HepG2 (cell line): ENCODE measurements around the gene TM6SF1. TPM values are rescaled to one million over a fixed set of nuclear protein-coding genes. Genes with fewer than 3 reads are reported as not detected.
A peak's percentile ranks its signal among the peaks of the same experiment; 100 is the strongest.

ENCODE experiments used
- ATAC-seq: fragments of 200-7000 bp; cut with Tn5 transposase; 3 replicates; pipeline ENCODE4 v1.9.1; 2020; ENCODE audit warnings: mild to moderate bottlenecking, moderate library complexity
- BruUV-seq: library from RNA; stranded (reverse); fragments of 400-500 nt; replicated peaks from 2 replicates; lab custom pipeline; 2021; lab: Mats Ljungman, UMichigan
- CTCF ChIA-PET: fragments of 300-600 bp; formaldehyde crosslinking; extraction: SDS; loops from one replicate; lab custom pipeline; 2021; ENCODE audit warnings: low total read pairs, inconsistent platforms, low intra/inter-chr PET ratio; lab: Yijun Ruan, JAX
- POLR2A ChIA-PET: fragments of 350-600 bp; sonication (Branson Sonifier 250); formaldehyde crosslinking; loops from one replicate; lab custom pipeline; 2020; ENCODE audit warnings: antibody characterized with exemption, inconsistent platforms; lab: Yijun Ruan, JAX
- DNase-seq: peaks from one replicate; pipeline ENCODE4 v3.0.0-alpha.2; 2015; ENCODE audit warnings: low spot score
- FAIRE-seq: peaks from 3 replicates; lab custom pipeline; 2011; peaks lifted over from hg19 to GRCh38; lab: Jason Lieb, UNC
- H2AFZ ChIP-seq: one replicate; pipeline ENCODE4 v1.6.1; 2011; ENCODE audit warnings: low read length, inconsistent platforms
- H3K27ac ChIP-seq: fragments of 300-600 bp; 3 replicates; pipeline ENCODE4 v1.8.0; 2011; ENCODE audit warnings: mixed run types, mild to moderate bottlenecking, mixed read lengths, low read length, inconsistent platforms; ENCODE audit not compliant: insufficient read depth; ENCODE audit errors: extremely low read length
- H3K27me3 ChIP-seq, 2 experiments: fragments of 200-600 bp in 1 of 2; 2 replicates in 1 of 2; 3 replicates in 1 of 2; pipeline versions ENCODE4 v1.6.0 to v1.8.0; 2011; ENCODE audit warnings: low read length in 2 of 2, mild to moderate bottlenecking in 2 of 2, moderate library complexity in 2 of 2, inconsistent platforms in 1 of 2; ENCODE audit not compliant: insufficient read depth in 2 of 2, control insufficient read depth in 1 of 2
- H3K36me3 ChIP-seq, 2 experiments: fragments of 200-600 bp in 1 of 2; replicated peaks in 1 of 2; 2 replicates in 1 of 2; 3 replicates in 1 of 2; pipeline versions ENCODE4 v1.5.1 to v1.8.0; 2011; ENCODE audit warnings: low read length in 2 of 2, inconsistent platforms in 1 of 2; ENCODE audit not compliant: insufficient read depth in 2 of 2, control insufficient read depth in 1 of 2
- H3K4me1 ChIP-seq: 2 replicates; pipeline ENCODE4 v1.5.1; 2012; ENCODE audit warnings: low read length, inconsistent platforms; ENCODE audit not compliant: insufficient read depth
- H3K4me2 ChIP-seq: 2 replicates; pipeline ENCODE4 v1.6.0; 2011; ENCODE audit warnings: low read depth, low read length, inconsistent platforms
- H3K4me3 ChIP-seq, 3 experiments: fragments of 200-600 bp in 1 of 3; sonication (generic), shearing (Covaris generic) in 1 of 3; replicated peaks in 1 of 3; 2 replicates each; pipeline ENCODE4 v1.5.1; 2011 to 2016; ENCODE audit warnings: low read length in 3 of 3, inconsistent platforms in 2 of 3, low read depth in 2 of 3, mild to moderate bottlenecking in 2 of 3, control low read depth in 1 of 3, mixed read lengths in 1 of 3; ENCODE audit not compliant: insufficient read depth in 1 of 3
- H3K79me2 ChIP-seq: one replicate; pipeline ENCODE4 v1.6.1; 2011; ENCODE audit warnings: low read length, inconsistent platforms; ENCODE audit not compliant: insufficient read depth
- H3K9ac ChIP-seq: 2 replicates; pipeline ENCODE4 v1.6.0; 2011; ENCODE audit warnings: mild to moderate bottlenecking, low read depth, low read length, inconsistent platforms; ENCODE audit not compliant: insufficient read depth
- H3K9me3 ChIP-seq: 2 replicates; pipeline ENCODE4 v1.5.1; 2012; ENCODE audit warnings: mild to moderate bottlenecking, low read length
- H4K20me1 ChIP-seq: 2 replicates; pipeline ENCODE4 v1.6.0; 2011; ENCODE audit warnings: inconsistent platforms, mild to moderate bottlenecking, low read length, moderate library complexity; ENCODE audit not compliant: insufficient read depth
- CC2D1A ChIP-seq: sonication (generic); formaldehyde crosslinking; IDR thresholded peaks from 2 replicates; pipeline ENCODE4 v1.8.1; 2023; ENCODE audit warnings: mild to moderate bottlenecking, missing genetic modification reagents
- GABPB1 ChIP-seq: IDR thresholded peaks from 2 replicates; pipeline ENCODE4 v1.6.1; 2016; ENCODE audit warnings: mild to moderate bottlenecking, missing genetic modification reagents, moderate library complexity, missing compliant biosample characterization
- RBFOX2 ChIP-seq: fragments of 200-400 bp; formaldehyde crosslinking; IDR thresholded peaks from 2 replicates; pipeline ENCODE4 v1.6.1; 2017; ENCODE audit warnings: low read depth, mild to moderate bottlenecking, low read length
- XRCC5 ChIP-seq: fragments of 200-400 bp; formaldehyde crosslinking; optimal IDR thresholded peaks from 2 replicates; pipeline ENCODE3; 2017; ENCODE audit warnings: mild to moderate bottlenecking, low read length
- WGBS: methylation state at CpG from one replicate; pipeline ENCODE4 v1.1.6; 2017; ENCODE audit warnings: low lambda C conversion rate; 5-methylcytosine and 5-hydroxymethylcytosine counted together
- in situ Hi-C: cut with HindIII; loops from 2 replicates; pipeline ENCODE4 v1.10.0; 2017; ENCODE audit warnings: low pct_unique_long_range_greater_than_20kb; ENCODE audit not compliant: extremely low pct_ligation_motif_present
- intact Hi-C: fragments of 100-400 bp; cut with micrococcal nuclease; formaldehyde crosslinking; loops from one replicate; pipeline ENCODE4 v1.10.0; 2022; ENCODE audit not compliant: unreplicated experiment
- polyA plus RNA-seq, 8 experiments: library from polyadenylated mRNA; depleted of rRNA in 3 of 8; stranded (reverse) in 7 of 8; unstranded in 1 of 8; fragments of >200 nt; fragmentation: Illumina TruSeq in 4 of 8; extraction: Trizol in 4 of 8; gene quantifications; 2 replicates each; pipeline versions ENCODE4 v1.2.1 to v1.2.3, GENCODE V29; 2011 to 2016; ENCODE audit warnings: low read depth in 4 of 8, missing spikeins in 1 of 8, mixed read lengths in 1 of 8; ENCODE audit not compliant: insufficient read depth in 1 of 8
- total RNA-seq, 5 experiments: library from RNA; depleted of rRNA; stranded (reverse); fragments of >200 nt; fragmentation: Illumina TruSeq; extraction: Trizol; gene quantifications; 2 replicates each; pipeline ENCODE4 v1.2.3, GENCODE V29; 2016; ENCODE audit warnings: low read depth in 1 of 5

TM6SF1 gene
- total and polyA plus RNA-seq, 2 of the 13 experiments (the other 11 are each of a cell fraction or from before 2014, with no cell fraction given): not detected

DNA sequence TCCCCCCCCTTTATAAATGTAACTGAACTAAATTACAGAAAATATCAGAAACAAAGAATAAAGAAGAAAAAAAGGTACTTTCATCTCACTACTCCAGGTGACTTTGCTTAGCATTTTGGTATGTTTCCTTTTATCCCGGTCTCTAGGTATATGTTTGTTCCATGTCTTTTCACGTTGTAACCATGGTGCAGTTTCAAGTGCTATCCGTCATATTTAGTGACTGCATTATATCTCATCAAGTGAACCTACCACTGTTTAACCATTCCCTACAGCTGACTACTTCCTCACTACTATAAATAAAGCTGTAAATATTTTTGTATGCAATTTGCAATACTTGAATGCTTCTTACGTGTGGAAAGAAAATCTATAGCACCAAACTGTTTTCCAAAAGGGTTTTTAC, 42.6 kb upstream of the TM6SF1 start:
- intact Hi-C loops: loop anchor here (5.0 kb wide), 1 partner anchor 142 kb away; the partner anchor contains the start of gene HDGFL3
- ChIA-PET CTCF (no interaction called here), POLR2A (no interaction called here)
- Histone ChIP-seq H3K4me3 (peak overlapping the region; percentile 71 to 92 (median 81); a peak in 5 of 6 replicates), H3K79me2 (peaks cover 69% of the 10 kb centered on the region), H3K4me2 (peak overlapping the region; percentile 76), H2AFZ (no peak overlapping the region), H3K9me3 (no peaks in the 10 kb centered on the region), H3K27me3 (no peaks in the 10 kb centered on the region), H3K4me1 (peaks cover 52% of the 10 kb centered on the region)
- BruUV-seq: TSS peak; percentile 50
- no peak for DNase-seq
- WGBS: 37% methylated on average over 4 of the region's 4 CpGs
- TF ChIP-seq GABPB1 (no peak), RBFOX2 (peak; percentile 53; the same call in 1 of the 2 replicates)
- TF ChIP-seq, all 625 proteins: peak for 1
- peaks cover 2 to 10% of the 10 kb centered on the region in 2 experiments; a peak in 4 of 5 replicates for H3K36me3 ChIP-seq
- in situ Hi-C loops: no loop called here
- peaks cover 38% of the 10 kb centered on the region for H4K20me1 ChIP-seq
- FAIRE-seq: no peak
- H3K27ac ChIP-seq: no peak overlapping the region
- ATAC-seq: no peak
- H3K9ac ChIP-seq: peak overlapping the region; percentile 90

GRCh38 chr15:83065431-83065830, 42.0 kb upstream of the TM6SF1 start:
- Histone ChIP-seq H2AFZ (no peak overlapping the region), H3K79me2 (peaks cover 64% of the 10 kb centered on the region), H3K27me3 (no peaks in the 10 kb centered on the region), H3K4me3 (peak overlapping the region; percentile 71 to 92 (median 81)), H3K9me3 (no peaks in the 10 kb centered on the region), H3K9ac (peak overlapping the region; percentile 90), H3K36me3 (peaks cover 2 to 10% of the 10 kb centered on the region in 2 experiments; a peak in 4 of 5 replicates), H3K4me1 (peaks cover 52% of the 10 kb centered on the region), H3K27ac (no peak overlapping the region), H3K4me2 (peak overlapping the region; percentile 76), H4K20me1 (peaks cover 38% of the 10 kb centered on the region)
- ATAC-seq (no peak), DNase-seq (no peak), FAIRE-seq (no peak)
- POLR2A ChIA-PET: no interaction called here
- BruUV-seq: no TSS peak
- CTCF ChIA-PET: no interaction called here
- 0 out of 2 replicates have a peak, but pooled peaks have one; percentile 67 for TF ChIP-seq CC2D1A (CRISPR knock-in tag)
- TF ChIP-seq XRCC5: no peak
- WGBS: 20% methylated on average over 3 of the region's 3 CpGs
- intact Hi-C loops: loop anchor here (5.0 kb wide), 1 partner anchor 142 kb away; the partner anchor contains the start of gene HDGFL3
- in situ Hi-C loops: no loop called here
